C4-2B (cell line): Measurements from ENCODE around the gene SRRM2.

Experiments used
- CTCF ChIP-seq: fragments of 450-650 bp; conservative IDR thresholded peaks from 2 replicates; pipeline ENCODE4 v1.5.1; 2017; ENCODE audit warnings: mild to moderate bottlenecking
- ZFX ChIP-seq: fragments of 450-650 bp; IDR thresholded peaks from 2 replicates; pipeline ENCODE4 v1.6.1; 2017

- TF ChIP-seq CTCF (no peak), ZFX (peak; percentile 25; the same call in 1 of the 2 replicates)
Measured at GRCh38 chr16:2702871-2703745, 49.3 kb upstream of the SRRM2 start.
